GM21529 (cell line): ENCODE measurements around the gene SCFD2.

Experiments
- ATAC-seq: cut with Tn5 transposase; IDR thresholded peaks from one replicate; pipeline ENCODE4 v1.9.1; 2021; ENCODE audit not compliant: unreplicated experiment

The SCFD2 gene

DNA sequence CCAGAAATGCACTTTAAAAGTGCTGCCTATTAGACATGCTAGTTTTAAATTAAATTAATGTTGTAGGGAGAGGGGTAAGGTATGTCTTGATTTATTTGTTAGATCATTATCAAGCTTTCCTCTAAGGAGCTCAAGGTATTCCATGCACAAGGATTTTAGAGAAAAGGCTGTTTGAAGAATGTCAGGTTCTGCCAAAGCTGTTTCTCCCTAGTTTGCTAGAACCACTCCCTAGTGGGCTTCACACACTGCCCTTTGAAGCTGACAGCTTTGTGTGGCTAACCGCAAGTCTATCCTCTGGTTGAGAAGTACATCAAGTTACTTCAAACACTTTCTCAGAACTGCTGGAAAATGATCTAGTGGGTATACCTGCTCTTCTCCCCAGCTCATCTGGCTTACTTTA lies 471.4 kb downstream of the SCFD2 start:
- ATAC-seq = no peak

GRCh38 chr4:52892880-52893279 lies 473.0 kb downstream of the SCFD2 start:
- ATAC-seq = no peak

DNA sequence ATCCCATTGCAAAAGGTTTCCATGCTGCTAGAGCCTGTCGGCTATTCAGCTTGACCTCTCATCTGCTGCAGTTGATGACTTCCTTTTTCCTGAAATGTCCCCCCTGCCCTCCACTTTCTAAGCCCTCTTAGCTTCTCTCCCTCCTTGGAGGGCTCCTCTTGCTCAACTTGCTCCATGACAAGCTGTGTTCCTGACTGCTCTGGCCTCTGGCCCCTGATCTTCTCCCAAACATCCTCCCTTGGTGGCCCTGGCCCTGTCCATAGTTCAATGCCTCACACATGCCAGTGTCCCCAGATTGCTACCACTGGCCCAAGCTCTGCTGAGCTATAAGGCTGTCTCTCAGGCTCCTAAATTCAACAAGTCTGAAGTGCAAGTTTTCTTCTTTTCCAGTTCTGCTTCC lies 474.1 kb downstream of the SCFD2 start:
- ATAC-seq = no peak

DNA sequence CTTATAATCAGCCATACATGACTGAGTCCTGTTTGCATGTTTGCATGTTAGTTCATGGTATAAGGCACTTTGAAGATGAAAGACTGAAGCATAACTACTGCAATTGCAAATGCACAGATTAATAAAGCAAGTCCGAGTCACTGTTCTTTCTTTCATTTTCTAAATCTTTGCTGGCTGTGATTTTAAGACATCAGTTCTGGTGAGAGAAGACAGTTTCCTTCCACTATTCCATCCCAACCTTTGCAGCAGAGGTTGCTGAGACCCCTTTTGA lies 475.4 kb downstream of the SCFD2 start:
- ATAC-seq = no peak

DNA sequence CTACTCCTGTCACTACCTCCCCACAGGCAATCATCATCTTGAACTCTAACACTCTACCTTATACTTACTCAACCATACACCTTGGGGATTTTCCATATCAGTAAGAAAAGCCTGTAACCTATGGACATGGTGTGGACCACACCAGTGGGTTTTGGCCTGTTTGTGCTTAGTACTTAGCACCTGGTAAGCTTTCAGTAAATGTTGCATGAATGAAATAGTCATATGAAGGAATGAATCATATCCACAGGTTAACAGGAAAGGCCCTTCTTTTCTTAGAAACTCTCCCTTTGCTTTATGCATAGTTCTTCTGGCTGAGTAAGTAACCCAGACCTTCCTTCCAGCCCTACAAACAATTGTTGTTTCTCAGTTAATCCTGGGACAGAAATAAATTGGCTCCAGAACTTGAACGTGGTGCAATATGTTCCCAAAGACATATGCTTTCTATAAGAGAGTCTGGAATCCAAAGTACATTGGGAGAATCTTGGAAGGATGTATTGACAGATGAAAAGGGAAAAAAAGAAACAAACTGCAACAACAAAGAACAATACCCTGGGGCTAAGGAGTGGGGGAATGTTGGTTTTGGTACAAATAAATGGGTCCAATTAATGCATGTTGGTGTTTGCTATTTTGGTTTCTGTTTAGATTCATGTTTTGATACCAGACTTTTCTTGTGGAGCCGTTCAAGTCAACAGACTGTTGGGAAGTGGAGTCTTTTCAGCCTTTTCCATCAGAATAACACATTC lies 475.9 kb downstream of the SCFD2 start:
- no peak for ATAC-seq

GRCh38 chr4:52889354-52889753 lies 476.5 kb downstream of the SCFD2 start:
- ATAC-seq = no peak

DNA sequence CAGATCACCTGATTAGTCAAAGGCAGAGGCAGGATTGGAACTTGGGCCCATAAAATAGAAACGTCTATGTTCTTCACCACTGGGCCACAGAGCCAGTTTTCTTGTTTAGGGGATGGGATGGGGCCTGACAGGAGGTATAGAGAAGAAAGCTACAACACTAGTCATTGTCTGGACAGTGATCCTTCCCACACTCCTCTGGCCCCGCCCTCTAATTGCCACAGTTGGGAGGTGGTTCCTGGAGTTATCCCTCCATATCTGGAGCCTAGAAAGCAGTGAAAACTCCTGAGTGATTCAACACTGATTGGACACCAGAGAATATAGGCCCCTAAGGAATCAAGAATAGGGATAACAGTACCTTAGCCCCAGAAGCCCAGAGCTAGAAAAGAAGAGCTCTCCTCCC lies 480.9 kb downstream of the SCFD2 start:
- no peak for ATAC-seq

- no peak for ATAC-seq
These were observed 481.9 kb downstream of the SCFD2 start for GRCh38 chr4:52883707-52884669.

- no peak for ATAC-seq
These were observed 482.7 kb downstream of the SCFD2 start for GRCh38 chr4:52883183-52883621.

DNA sequence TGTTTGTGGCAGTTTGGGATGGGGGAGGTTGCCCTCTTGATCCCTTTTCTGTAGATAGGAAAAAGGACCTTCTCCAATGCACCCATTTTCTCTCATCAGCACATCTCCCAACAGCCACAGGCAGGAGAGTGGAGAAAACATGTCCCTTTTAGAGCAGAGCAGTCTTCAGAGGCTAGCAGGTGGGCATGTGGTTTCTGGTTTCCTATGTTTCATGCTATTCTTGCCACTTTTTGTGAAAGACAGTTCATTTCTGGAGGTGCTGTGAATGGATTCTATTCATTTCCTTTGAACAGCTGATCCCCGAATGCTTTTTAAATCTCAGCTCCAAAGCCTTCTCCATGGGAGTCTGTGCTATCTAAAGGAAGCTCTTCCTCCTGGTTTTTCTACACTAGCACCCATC lies 484.9 kb downstream of the SCFD2 start:
- ATAC-seq = no peak

GRCh38 chr4:52879471-52879870 lies 486.4 kb downstream of the SCFD2 start:
- ATAC-seq = no peak

DNA sequence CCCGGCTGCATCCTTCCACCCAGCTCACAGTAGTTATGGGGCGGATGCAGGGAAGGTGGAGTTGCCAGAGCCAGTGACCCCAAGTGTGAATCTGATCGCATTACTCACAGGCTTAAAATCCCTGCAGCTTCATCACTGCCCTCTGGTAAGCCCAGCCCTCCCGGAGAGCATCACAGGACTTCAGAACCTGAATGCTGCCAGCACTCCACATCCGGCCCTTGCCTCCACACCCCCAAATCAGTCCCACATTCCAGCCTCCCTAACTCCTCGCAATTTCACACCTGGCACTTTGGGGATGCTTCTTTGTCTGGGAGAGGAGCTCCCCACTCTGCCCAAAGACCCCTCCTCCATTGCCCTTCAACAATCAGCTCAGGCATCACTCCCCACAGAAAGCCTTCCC lies 488.2 kb downstream of the SCFD2 start:
- ATAC-seq = no peak

DNA sequence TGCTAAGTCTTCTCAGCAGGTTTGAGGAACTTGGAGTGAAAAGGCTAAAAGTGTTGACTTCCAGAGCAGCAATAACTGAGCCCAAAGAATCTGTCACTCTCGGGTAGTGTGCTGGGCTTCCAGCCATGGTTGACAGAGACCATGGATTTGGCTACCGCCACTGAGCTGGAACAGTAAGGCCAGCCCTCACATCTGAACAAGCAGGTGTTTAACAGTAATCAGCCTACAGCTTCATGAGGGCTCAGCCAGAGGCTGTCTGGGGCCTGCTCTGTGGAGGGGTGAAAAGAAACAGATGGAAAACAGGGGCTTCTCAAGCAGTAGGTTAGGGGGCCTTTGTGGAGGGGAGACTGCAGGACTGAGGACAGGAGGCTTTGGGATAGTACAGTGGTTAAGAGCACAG lies 488.8 kb downstream of the SCFD2 start:
- no peak for ATAC-seq

DNA sequence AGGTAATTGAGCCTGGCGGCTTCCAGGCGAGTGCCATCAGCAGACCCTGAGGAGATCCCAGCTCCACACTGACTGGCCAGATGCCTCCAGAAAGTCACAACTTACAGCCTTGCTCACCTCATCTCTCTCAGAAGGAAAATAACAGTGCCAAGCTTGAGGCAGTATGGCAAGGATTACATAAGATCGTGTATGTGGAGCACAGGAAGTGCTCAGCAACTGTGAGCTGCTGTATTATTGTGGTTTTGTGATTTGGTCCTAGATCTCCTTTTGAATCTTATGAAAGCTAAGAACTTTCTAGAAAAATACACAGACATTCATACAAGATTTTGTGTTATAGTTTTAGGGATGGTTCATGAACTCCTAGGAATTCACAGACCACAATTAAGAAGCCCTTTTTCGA lies 489.8 kb downstream of the SCFD2 start:
- no peak for ATAC-seq

GRCh38 chr4:52874948-52875347 lies 490.9 kb downstream of the SCFD2 start:
- no peak for ATAC-seq

GRCh38 chr4:52873861-52874343 lies 492.0 kb downstream of the SCFD2 start:
- ATAC-seq = no peak

- no peak for ATAC-seq
These were observed 492.7 kb downstream of the SCFD2 start for GRCh38 chr4:52873191-52873590.

DNA sequence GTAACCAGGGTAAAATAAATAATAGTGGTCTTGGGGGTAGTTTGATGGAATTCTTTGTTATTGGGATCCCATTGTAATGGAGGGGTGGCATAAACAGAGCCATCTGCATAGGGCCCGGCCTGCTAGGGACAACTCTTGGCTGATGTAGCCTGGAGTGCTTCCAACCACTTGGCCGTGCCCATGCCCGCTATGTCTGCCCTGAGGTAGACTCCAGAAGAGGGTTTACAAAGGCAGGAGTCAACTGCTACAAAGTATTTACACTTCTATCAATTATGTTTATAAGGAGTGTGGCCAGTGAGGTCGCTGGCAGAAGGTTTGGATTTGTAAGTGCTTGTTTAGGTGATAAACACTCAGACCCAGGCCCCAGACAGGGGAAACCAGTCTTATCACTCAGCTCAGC lies 495.6 kb downstream of the SCFD2 start:
- ATAC-seq = no peak

DNA sequence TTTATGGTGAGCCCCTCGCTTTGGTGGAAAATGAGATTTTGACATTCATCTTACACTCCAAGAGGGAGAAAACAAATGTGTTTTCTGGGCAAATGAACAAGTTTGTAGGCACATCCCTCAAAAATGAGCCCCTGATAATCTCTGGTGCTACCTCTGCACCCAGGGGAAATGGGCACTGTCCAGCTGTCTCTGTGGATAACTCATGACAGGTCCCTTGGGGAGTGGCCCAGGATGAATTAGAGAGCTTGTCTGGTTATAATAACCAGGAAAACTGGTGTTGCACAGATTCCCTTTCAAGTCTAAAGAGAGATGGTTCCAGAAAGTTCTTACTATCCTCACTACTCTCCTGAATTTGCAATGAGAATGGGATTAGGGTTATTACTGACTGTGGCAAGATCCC lies 496.2 kb downstream of the SCFD2 start:
- ATAC-seq = no peak

DNA sequence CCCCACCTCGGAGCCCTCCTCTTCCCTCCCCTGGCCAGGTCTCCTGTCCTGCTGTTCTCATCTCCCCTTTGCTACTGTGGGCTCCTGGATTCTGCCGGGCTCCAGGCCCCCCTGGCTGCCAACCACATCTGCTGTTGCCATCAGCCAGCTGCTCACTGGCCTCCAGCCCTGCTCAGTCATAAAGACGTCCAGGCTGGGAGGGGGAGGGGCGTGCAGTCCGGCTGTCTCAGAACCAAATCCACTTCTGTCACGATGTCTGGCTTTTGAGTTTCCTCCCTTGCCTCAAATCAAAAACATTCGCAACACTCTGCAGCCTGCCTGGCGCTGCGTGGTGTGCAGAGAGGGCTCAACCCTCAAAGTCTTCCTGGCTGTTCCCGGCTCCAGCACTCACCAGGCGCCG lies 496.7 kb downstream of the SCFD2 start:
- no peak for ATAC-seq

- ATAC-seq = no peak
These were observed 497.7 kb downstream of the SCFD2 start for GRCh38 chr4:52868133-52868532.

DNA sequence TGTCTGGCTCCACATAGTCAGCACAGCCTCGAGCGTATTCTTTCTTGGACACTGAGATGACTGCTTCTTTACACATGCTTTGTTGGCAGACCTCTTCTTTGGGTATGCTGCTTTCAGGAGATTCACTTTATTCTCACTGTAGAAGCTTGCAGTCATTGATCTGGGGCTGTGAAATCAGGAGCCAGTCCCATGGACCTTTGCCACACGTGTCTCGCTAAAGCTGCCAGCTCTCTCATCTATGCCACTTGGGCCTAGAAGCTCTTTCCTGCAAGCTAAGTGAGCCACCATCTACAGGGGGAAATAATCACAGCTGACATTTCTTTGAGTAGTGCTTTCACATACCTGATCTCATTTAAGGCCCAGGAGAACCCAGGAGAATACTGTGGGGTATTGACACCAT lies 498.7 kb downstream of the SCFD2 start:
- ATAC-seq = no peak
